Hepatocyte (in vitro differentiated cells): Measurements from ENCODE around the gene CYP17A1. TPM values are rescaled to one million over a fixed set of nuclear protein-coding genes. Genes with fewer than 3 reads are reported as not detected.

Experiments used
- DNase-seq: peaks from one replicate; pipeline ENCODE4 v3.0.0-alpha.2; 2016; ENCODE audit warnings: low spot score
- H2AFZ ChIP-seq: fragments of 200-600 bp; sonication (generic); 2 replicates; pipeline ENCODE4 v1.6.0; 2016; ENCODE audit warnings: antibody characterized with exemption, mild to moderate bottlenecking
- H3K27ac ChIP-seq: fragments of 200-600 bp; sonication (generic); 2 replicates; pipeline ENCODE4 v1.5.1; 2016; ENCODE audit warnings: mild to moderate bottlenecking
- H3K27me3 ChIP-seq: fragments of 200-600 bp; sonication (generic); 2 replicates; pipeline ENCODE4 v1.6.1; 2016
- H3K36me3 ChIP-seq: fragments of 200-600 bp; sonication (generic); replicated peaks from 2 replicates; pipeline ENCODE4 v1.5.1; 2016; ENCODE audit warnings: low read depth; ENCODE audit not compliant: insufficient read depth
- H3K4me1 ChIP-seq: fragments of 200-600 bp; sonication (generic); 2 replicates; pipeline ENCODE4 v1.5.1; 2016; ENCODE audit warnings: mild to moderate bottlenecking, moderate library complexity; ENCODE audit not compliant: insufficient read depth
- H3K4me2 ChIP-seq: fragments of 200-600 bp; sonication (generic); 2 replicates; pipeline ENCODE4 v1.6.0; 2016
- H3K4me3 ChIP-seq: fragments of 200-600 bp; sonication (generic); 2 replicates; pipeline ENCODE4 v1.5.1; 2016; ENCODE audit warnings: mild to moderate bottlenecking
- H3K79me2 ChIP-seq: fragments of 200-600 bp; sonication (generic); 2 replicates; pipeline ENCODE4 v1.6.0; 2017; ENCODE audit warnings: mild to moderate bottlenecking
- H3K9me2 ChIP-seq: fragments of 200-600 bp; sonication (generic); replicated peaks from 2 replicates; pipeline ENCODE4 v1.6.0; 2017; ENCODE audit warnings: mild to moderate bottlenecking; ENCODE audit not compliant: insufficient read depth
- H3K9me3 ChIP-seq: fragments of 200-600 bp; sonication (generic); 2 replicates; pipeline ENCODE4 v1.5.1; 2016; ENCODE audit warnings: low read depth, mild to moderate bottlenecking
- H4K20me1 ChIP-seq: fragments of 200-600 bp; sonication (generic); 2 replicates; pipeline ENCODE4 v1.6.0; 2016; ENCODE audit warnings: mild to moderate bottlenecking; ENCODE audit not compliant: insufficient read depth, poor library complexity, severe bottlenecking
- CTCF ChIP-seq: fragments of 200-600 bp; sonication (generic); IDR thresholded peaks from 2 replicates; pipeline ENCODE4 v1.5.1; 2016; ENCODE audit warnings: antibody characterized with exemption, mild to moderate bottlenecking; ENCODE audit not compliant: poor library complexity
- EZH2 ChIP-seq: fragments of 200-600 bp; sonication (generic); IDR thresholded peaks from 2 replicates; pipeline ENCODE4 v1.6.1; 2016; ENCODE audit warnings: antibody characterized with exemption, mild to moderate bottlenecking, borderline replicate concordance
- EZH2phosphoT487 ChIP-seq: fragments of 200-600 bp; sonication (generic); IDR thresholded peaks from one replicate; pipeline ENCODE4 v1.6.1; 2018; ENCODE audit warnings: antibody characterized with exemption, mild to moderate bottlenecking, low read depth, moderate library complexity; ENCODE audit not compliant: unreplicated experiment, severe bottlenecking
- WGBS: methylation state at CpG from one replicate; pipeline ENCODE4 v1.1.6; 2016; ENCODE audit warnings: low lambda C conversion rate; ENCODE audit errors: missing lambda C conversion rate; 5-methylcytosine and 5-hydroxymethylcytosine counted together
- polyA plus RNA-seq: library from polyadenylated mRNA; unstranded; fragments of >200 nt; fragmentation: Nextera tagmentation; extraction: Ambion mirVana; gene quantifications from 2 replicates; pipeline ENCODE4 v1.2.1, GENCODE V29; 2016
- total RNA-seq: library from RNA; depleted of rRNA; stranded (reverse); fragments of >200 nt; gene quantifications from 2 replicates; pipeline ENCODE4 v1.2.3, GENCODE V29; 2014

CYP17A1 gene
- total and polyA plus RNA-seq, 2 experiments from 2014 or later, result not detected

GRCh38 chr10:102802920-102803534 lies 34.2 kb downstream of the CYP17A1 start:
- Histone ChIP-seq H3K4me2 (no peak overlapping the region), H3K9me3 (no peaks in the 10 kb centered on the region), H3K27ac (peak overlapping the region; percentile 67), H3K9me2 (no peaks in the 10 kb centered on the region), H3K4me3 (no peak overlapping the region), H4K20me1 (no peaks in the 10 kb centered on the region), H3K36me3 (no peaks in the 10 kb centered on the region), H3K79me2 (peaks cover 29% of the 10 kb centered on the region), H3K27me3 (no peaks in the 10 kb centered on the region), H2AFZ (no peak overlapping the region), H3K4me1 (peaks cover 19% of the 10 kb centered on the region)
- TF ChIP-seq EZH2phosphoT487, result no peak
- no peak for TF ChIP-seq EZH2
- no peak for TF ChIP-seq CTCF
- DNase-seq, result peak; percentile 38
- WGBS, result 78% methylated on average over 6 of the region's 6 CpGs

DNA sequence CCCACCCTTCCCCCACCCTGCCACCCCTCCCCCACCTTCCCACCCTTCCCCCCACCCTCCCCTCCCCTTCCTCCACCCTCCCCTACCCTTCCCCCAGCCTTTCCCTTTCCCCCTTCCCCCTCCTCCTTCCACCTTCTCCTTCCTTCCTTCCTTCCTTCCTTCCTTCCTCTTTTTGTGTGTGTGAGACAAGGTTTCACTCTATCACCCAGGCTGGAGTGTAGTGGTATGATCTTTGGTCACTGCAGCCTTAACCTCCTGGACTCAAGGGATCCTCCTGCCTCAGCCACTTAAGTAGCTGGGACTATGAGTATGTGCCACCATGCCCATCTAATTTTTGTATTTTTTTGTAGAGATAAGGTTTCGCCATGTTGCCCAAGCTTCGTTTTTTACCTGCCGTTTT lies 35.2 kb downstream of the CYP17A1 start:
- TF ChIP-seq CTCF (no peak), EZH2phosphoT487 (no peak), EZH2 (no peak)
- 35% methylated on average over 3 of the region's 3 CpGs for WGBS
- H3K9me2 ChIP-seq, result no peaks in the 10 kb centered on the region
- H3K4me2 ChIP-seq, result no peak overlapping the region
- no peak overlapping the region for H3K4me3 ChIP-seq
- H4K20me1 ChIP-seq, result no peaks in the 10 kb centered on the region
- H3K27me3 ChIP-seq, result no peaks in the 10 kb centered on the region
- DNase-seq, result no peak
- peaks cover 27% of the 10 kb centered on the region for H3K79me2 ChIP-seq
- peak overlapping the region; percentile 67 for H3K27ac ChIP-seq
- peaks cover 19% of the 10 kb centered on the region for H3K4me1 ChIP-seq
- no peak overlapping the region for H2AFZ ChIP-seq
- H3K9me3 ChIP-seq, result no peaks in the 10 kb centered on the region
- no peaks in the 10 kb centered on the region for H3K36me3 ChIP-seq

- 38% methylated on average over 2 of the region's 2 CpGs for WGBS
- Histone ChIP-seq H3K9me2 (no peaks in the 10 kb centered on the region), H3K36me3 (no peaks in the 10 kb centered on the region), H3K4me3 (no peak overlapping the region), H2AFZ (no peak overlapping the region), H3K79me2 (peaks cover 29% of the 10 kb centered on the region), H3K4me1 (peaks cover 23% of the 10 kb centered on the region), H3K9me3 (no peaks in the 10 kb centered on the region), H3K27me3 (no peaks in the 10 kb centered on the region), H3K27ac (peak overlapping the region; percentile 77), H4K20me1 (no peaks in the 10 kb centered on the region), H3K4me2 (no peak overlapping the region)
- TF ChIP-seq EZH2, result no peak
- no peak for DNase-seq
Observed at GRCh38 chr10:102801496-102801895, 35.7 kb downstream of the CYP17A1 start.

DNA sequence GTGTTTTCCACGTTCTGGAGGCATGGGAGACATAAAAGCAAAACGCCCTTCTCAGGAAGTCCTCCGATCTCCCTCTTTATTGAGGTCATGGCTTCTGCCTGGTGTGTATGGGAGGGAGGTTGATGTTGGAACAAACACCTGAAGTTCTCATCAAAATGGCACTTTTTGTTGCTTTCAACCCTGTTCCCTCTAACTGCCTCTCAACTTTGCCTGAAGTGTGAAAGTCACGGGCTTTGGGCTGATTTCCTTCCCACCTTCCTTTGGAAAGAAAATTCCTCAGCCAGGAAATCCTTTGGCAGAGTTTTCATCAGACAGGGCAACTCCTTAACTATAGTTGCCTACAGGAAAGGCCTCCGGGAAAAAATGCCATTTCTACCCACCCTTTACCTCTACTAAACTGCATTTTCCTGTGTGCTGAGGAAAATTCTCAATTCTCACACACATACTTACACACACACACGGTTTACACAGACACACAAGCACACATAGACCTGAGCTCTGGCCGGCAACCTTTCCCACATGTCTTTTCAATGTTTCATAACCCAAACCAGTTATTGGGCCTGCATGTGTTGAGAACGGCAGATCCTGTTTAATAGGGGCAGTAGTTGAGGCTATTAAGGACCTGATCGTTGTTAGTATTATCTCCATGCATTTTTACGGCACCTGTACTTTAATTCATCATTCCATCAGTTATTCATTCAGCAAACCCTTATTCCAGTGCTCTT lies 36.4 kb downstream of the CYP17A1 start:
- TF ChIP-seq CTCF, result no peak
- no peak for TF ChIP-seq EZH2
- no peak for TF ChIP-seq EZH2phosphoT487
- Histone ChIP-seq H2AFZ (no peak overlapping the region), H4K20me1 (no peaks in the 10 kb centered on the region), H3K9me3 (no peaks in the 10 kb centered on the region), H3K36me3 (no peaks in the 10 kb centered on the region), H3K9me2 (no peaks in the 10 kb centered on the region), H3K27me3 (no peaks in the 10 kb centered on the region), H3K79me2 (peaks cover 30% of the 10 kb centered on the region), H3K4me2 (no peak overlapping the region), H3K4me1 (peaks cover 30% of the 10 kb centered on the region), H3K4me3 (no peak overlapping the region), H3K27ac (peak overlapping the region; percentile 77)
- 73% methylated on average over 10 of the region's 10 CpGs for WGBS
- DNase-seq, result no peak
